Loucy (cell line): ENCODE results near the gene POLR1D.

Source experiments
- EZH2phosphoT487 ChIP-seq: fragments of 200-600 bp; IDR thresholded peaks from 2 replicates; pipeline ENCODE4 v1.6.1; 2018; ENCODE audit warnings: antibody characterized with exemption, mild to moderate bottlenecking, moderate library complexity, borderline replicate concordance
- TF ChIP-seq, protein P1 (sequence below): fragments of 200-600 bp; sonication (generic); conservative IDR thresholded peaks from 2 replicates; pipeline ENCODE4 v1.5.1; 2014; ENCODE audit warnings: mild to moderate bottlenecking, antibody characterized with exemption, low read length

DNA sequence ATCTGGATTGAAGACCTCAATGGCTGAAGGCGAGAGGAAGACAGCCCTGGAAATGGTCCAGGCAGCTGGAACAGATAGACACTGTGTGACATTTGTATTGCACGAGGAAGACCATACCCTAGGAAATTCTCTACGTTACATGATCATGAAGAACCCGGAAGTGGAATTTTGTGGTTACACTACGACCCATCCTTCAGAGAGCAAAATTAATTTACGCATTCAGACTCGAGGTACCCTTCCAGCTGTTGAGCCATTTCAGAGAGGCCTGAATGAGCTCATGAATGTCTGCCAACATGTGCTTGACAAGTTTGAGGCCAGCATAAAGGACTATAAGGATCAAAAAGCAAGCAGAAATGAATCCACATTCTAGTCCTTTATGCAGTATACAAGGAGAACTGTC is 1.2 kb downstream of the POLR1D start:
- TF ChIP-seq, protein P1, sequence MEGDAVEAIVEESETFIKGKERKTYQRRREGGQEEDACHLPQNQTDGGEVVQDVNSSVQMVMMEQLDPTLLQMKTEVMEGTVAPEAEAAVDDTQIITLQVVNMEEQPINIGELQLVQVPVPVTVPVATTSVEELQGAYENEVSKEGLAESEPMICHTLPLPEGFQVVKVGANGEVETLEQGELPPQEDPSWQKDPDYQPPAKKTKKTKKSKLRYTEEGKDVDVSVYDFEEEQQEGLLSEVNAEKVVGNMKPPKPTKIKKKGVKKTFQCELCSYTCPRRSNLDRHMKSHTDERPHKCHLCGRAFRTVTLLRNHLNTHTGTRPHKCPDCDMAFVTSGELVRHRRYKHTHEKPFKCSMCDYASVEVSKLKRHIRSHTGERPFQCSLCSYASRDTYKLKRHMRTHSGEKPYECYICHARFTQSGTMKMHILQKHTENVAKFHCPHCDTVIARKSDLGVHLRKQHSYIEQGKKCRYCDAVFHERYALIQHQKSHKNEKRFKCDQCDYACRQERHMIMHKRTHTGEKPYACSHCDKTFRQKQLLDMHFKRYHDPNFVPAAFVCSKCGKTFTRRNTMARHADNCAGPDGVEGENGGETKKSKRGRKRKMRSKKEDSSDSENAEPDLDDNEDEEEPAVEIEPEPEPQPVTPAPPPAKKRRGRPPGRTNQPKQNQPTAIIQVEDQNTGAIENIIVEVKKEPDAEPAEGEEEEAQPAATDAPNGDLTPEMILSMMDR, result no peak
- TF ChIP-seq EZH2phosphoT487, result no peak
